Fibroblast of lung (primary cell): ENCODE data around the gene CLTC. TPM values are rescaled to one million over a fixed set of nuclear protein-coding genes. Genes with fewer than 3 reads are reported as not detected.

Source experiments
- DNase-seq, 2 donors: peaks; one replicate each; pipeline versions ENCODE4 v3.0.0 to v3.0.0-alpha.2; 2010; ENCODE audit warnings: low read depth in 2 of 2
- H2AFZ ChIP-seq: 2 replicates; pipeline ENCODE4 v1.5.1; 2012; ENCODE audit warnings: low read length, control low read depth, inconsistent platforms
- H3K27ac ChIP-seq: 2 replicates; pipeline ENCODE4 v1.5.1; 2011; ENCODE audit warnings: low read length, control low read depth; ENCODE audit not compliant: insufficient read depth
- H3K27me3 ChIP-seq: 2 replicates; pipeline ENCODE4 v1.5.1; 2011; ENCODE audit warnings: mild to moderate bottlenecking, low read length; ENCODE audit not compliant: control insufficient read depth, insufficient read depth
- H3K36me3 ChIP-seq: 2 replicates; pipeline ENCODE4 v1.5.1; 2011; ENCODE audit warnings: low read length; ENCODE audit not compliant: control insufficient read depth, insufficient read depth
- H3K4me1 ChIP-seq: 2 replicates; pipeline ENCODE4 v1.5.1; 2011; ENCODE audit warnings: low read length; ENCODE audit not compliant: control insufficient read depth, insufficient read depth; ENCODE audit errors: extremely low read depth
- H3K4me2 ChIP-seq: 2 replicates; pipeline ENCODE4 v1.5.1; 2011; ENCODE audit warnings: low read length, control low read depth; ENCODE audit not compliant: insufficient read depth; ENCODE audit errors: extremely low read depth
- H3K4me3 ChIP-seq, 4 experiments: fragments of 200-600 bp in 1 of 4; sonication (generic) in 1 of 4; replicated peaks in 1 of 4; 2 replicates each; pipeline ENCODE4 v1.5.1; 2011 to 2016; ENCODE audit warnings: low read length in 4 of 4, low read depth in 3 of 4, mild to moderate bottlenecking in 3 of 4, control low read depth in 2 of 4, inconsistent platforms in 1 of 4, mixed read lengths in 1 of 4; ENCODE audit not compliant: insufficient read depth in 1 of 4; ENCODE audit errors: control extremely low read depth in 1 of 4
- H3K79me2 ChIP-seq: 2 replicates; pipeline ENCODE4 v1.5.1; 2012; ENCODE audit warnings: mild to moderate bottlenecking, low read length, inconsistent platforms; ENCODE audit not compliant: control insufficient read depth, insufficient read depth
- H3K9ac ChIP-seq: 2 replicates; pipeline ENCODE4 v1.5.1; 2011; ENCODE audit warnings: mild to moderate bottlenecking, low read length, control low read depth; ENCODE audit not compliant: insufficient read depth
- H3K9me3 ChIP-seq: 2 replicates; pipeline ENCODE4 v1.5.1; 2012; ENCODE audit warnings: low read depth, low read length; ENCODE audit not compliant: control insufficient read depth, insufficient read depth
- H4K20me1 ChIP-seq: 2 replicates; pipeline ENCODE4 v1.5.1; 2011; ENCODE audit warnings: low read length; ENCODE audit not compliant: control insufficient read depth, insufficient read depth; ENCODE audit errors: extremely low read depth
- EZH2 ChIP-seq: IDR thresholded peaks from 2 replicates; pipeline ENCODE4 v1.5.1; 2012; ENCODE audit warnings: low read length, control low read depth, mild to moderate bottlenecking; ENCODE audit errors: missing control alignments
- polyA plus RNA-seq, 2 donors: library from polyadenylated mRNA; depleted of rRNA in 1 of 2; stranded (reverse) in 1 of 2; unstranded in 1 of 2; fragments of >200 nt; gene quantifications; 2 replicates each; pipeline ENCODE4 v1.2.1, GENCODE V29; 2011 to 2012; ENCODE audit warnings: missing spikeins in 1 of 2
- total RNA-seq: library from RNA; depleted of rRNA; stranded (reverse); fragments of >200 nt; gene quantifications from 2 replicates; pipeline ENCODE4 v1.2.1, GENCODE V29; 2014
- TF ChIP-seq, protein P1 (sequence below), 2 donors: IDR thresholded peaks in 1 of 2; conservative IDR thresholded peaks in 1 of 2; 1 replicate in 1 of 2; 2 replicates in 1 of 2; pipeline ENCODE4 v1.5.1; 2011 to 2012; ENCODE audit warnings: low read length in 2 of 2, control low read depth in 1 of 2, inconsistent platforms in 1 of 2, low read depth in 1 of 2, mild to moderate bottlenecking in 1 of 2

CLTC gene
- total and polyA plus RNA-seq, 2 donors (not counting 1 experiment from before 2014, with no cell fraction given), result 468 to 621 TPM

DNA sequence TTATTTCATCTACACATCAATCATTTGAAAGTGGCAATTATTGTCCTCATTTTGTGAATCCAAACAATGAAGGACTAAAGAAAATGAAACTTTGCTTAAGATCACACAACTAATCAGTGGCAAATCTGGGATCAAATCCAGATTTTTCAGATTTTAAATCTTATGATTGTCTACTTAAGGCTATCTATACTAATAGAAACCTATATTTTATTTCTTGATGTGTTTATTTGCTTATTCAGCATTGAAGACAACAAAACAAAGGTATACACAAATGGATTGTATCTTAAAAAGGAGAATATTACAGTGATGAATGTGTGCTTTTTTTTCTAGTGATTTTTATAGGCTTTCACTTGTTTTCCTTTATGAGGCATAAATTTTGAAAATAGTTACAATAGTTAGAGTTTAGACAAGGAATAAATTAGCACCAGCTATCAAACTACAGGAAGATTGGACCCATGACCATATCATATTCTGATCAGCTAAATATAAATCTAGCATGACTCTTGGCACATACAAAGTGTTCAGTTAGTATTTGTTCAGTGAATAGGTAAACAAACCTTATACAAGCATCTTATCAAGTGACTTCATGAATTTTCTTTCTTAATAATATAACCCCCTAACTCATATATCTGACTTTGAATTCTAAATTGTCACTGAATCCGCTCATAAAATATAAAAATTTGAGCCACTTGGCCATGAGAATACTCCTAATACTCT, 108.3 kb downstream of the CLTC start:
- Histone ChIP-seq H3K36me3 (peaks cover 2% of the 10 kb centered on the region), H3K79me2 (peaks cover 15% of the 10 kb centered on the region), H3K4me1 (no peaks in the 10 kb centered on the region), H3K27ac (no peak overlapping the region), H3K9ac (no peak overlapping the region), H3K27me3 (no peaks in the 10 kb centered on the region), H3K4me2 (no peak overlapping the region), H3K4me3 (no peak overlapping the region), H4K20me1 (no peaks in the 10 kb centered on the region), H2AFZ (no peak overlapping the region), H3K9me3 (no peaks in the 10 kb centered on the region)
- TF ChIP-seq, protein P1, sequence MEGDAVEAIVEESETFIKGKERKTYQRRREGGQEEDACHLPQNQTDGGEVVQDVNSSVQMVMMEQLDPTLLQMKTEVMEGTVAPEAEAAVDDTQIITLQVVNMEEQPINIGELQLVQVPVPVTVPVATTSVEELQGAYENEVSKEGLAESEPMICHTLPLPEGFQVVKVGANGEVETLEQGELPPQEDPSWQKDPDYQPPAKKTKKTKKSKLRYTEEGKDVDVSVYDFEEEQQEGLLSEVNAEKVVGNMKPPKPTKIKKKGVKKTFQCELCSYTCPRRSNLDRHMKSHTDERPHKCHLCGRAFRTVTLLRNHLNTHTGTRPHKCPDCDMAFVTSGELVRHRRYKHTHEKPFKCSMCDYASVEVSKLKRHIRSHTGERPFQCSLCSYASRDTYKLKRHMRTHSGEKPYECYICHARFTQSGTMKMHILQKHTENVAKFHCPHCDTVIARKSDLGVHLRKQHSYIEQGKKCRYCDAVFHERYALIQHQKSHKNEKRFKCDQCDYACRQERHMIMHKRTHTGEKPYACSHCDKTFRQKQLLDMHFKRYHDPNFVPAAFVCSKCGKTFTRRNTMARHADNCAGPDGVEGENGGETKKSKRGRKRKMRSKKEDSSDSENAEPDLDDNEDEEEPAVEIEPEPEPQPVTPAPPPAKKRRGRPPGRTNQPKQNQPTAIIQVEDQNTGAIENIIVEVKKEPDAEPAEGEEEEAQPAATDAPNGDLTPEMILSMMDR (conservative IDR thresholded peaks at IDR 0.05 in 1 of 2, IDR thresholded peaks at IDR 0.05 in 1 of 2; ENCODE audit: low read depth in 1 of 2, low read length in 2 of 2), result no peak
- TF ChIP-seq EZH2, result no peak
- no peak for DNase-seq

DNA sequence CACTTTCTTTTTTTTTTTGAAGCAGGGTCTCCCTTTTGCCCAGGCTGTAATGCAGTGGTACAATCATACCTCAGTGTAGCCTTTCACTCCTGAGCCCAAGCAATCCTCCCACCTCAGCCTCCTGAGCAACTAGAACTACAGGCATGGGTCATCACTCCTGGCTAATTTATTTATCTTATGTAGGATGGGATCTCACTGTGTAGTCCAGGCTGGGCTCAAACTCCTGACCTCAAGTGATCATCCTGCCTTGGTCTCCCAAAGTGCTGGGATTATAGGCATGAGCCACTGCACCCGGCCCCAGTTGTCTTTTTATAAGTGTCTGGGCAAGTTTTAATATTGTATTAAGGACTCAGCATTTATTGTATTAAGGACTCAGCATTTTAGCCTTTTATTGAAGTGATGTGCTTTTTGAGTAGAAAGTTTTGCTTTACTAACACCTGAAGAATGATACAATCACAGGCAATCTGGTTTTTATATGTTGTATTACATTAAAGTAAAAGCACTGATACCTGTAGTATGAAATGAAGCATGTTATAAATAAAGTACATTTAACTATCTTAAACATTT, 110.7 kb downstream of the CLTC start:
- H2AFZ ChIP-seq, result no peak overlapping the region
- TF ChIP-seq EZH2, result no peak
- TF ChIP-seq, protein P1 (conservative IDR thresholded peaks at IDR 0.05 in 1 of 2, IDR thresholded peaks at IDR 0.05 in 1 of 2; ENCODE audit: low read depth in 1 of 2, low read length in 2 of 2), result no peak
- no peaks in the 10 kb centered on the region for H3K9me3 ChIP-seq
- H3K36me3 ChIP-seq, result peaks cover 2% of the 10 kb centered on the region
- H4K20me1 ChIP-seq, result no peaks in the 10 kb centered on the region
- H3K4me1 ChIP-seq, result no peaks in the 10 kb centered on the region
- H3K79me2 ChIP-seq, result peaks cover 11% of the 10 kb centered on the region
- no peak overlapping the region for H3K4me3 ChIP-seq
- no peak overlapping the region for H3K4me2 ChIP-seq
- H3K27me3 ChIP-seq, result no peaks in the 10 kb centered on the region
- no peak overlapping the region for H3K9ac ChIP-seq
- DNase-seq, result no peak
- H3K27ac ChIP-seq, result no peak overlapping the region

DNA sequence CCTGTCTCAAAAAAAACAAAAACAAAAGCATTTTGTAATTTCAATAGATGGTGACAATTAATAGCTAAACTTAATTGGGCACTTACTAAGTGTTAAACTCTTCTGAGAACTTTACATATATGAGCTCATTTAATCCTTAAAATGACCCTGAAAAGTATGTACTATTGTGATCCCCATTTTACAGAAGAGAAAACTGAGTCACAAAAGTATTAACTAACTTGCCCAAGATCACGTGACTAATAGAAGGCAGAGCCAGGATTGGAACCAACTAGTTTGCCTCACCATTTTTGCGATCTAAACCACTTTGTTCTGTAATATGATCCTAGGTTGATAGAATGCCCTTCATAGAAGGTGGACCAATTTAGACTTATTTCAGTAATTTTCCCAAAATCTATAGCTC, 114.0 kb downstream of the CLTC start:
- TF ChIP-seq, protein P1 (conservative IDR thresholded peaks at IDR 0.05 in 1 of 2, IDR thresholded peaks at IDR 0.05 in 1 of 2; ENCODE audit: low read depth in 1 of 2, low read length in 2 of 2), result no peak
- no peak for TF ChIP-seq EZH2
- no peaks in the 10 kb centered on the region for H3K9me3 ChIP-seq
- peaks cover 2% of the 10 kb centered on the region for H3K36me3 ChIP-seq
- no peak overlapping the region for H3K4me2 ChIP-seq
- no peak overlapping the region for H3K27ac ChIP-seq
- no peak overlapping the region for H2AFZ ChIP-seq
- no peak overlapping the region for H3K4me3 ChIP-seq
- no peaks in the 10 kb centered on the region for H3K4me1 ChIP-seq
- no peak overlapping the region for H3K9ac ChIP-seq
- H4K20me1 ChIP-seq, result no peaks in the 10 kb centered on the region
- DNase-seq, result no peak
- H3K79me2 ChIP-seq, result peaks cover 9% of the 10 kb centered on the region
- no peaks in the 10 kb centered on the region for H3K27me3 ChIP-seq
